ENCODE data around the gene GLB1L3.

DNA sequence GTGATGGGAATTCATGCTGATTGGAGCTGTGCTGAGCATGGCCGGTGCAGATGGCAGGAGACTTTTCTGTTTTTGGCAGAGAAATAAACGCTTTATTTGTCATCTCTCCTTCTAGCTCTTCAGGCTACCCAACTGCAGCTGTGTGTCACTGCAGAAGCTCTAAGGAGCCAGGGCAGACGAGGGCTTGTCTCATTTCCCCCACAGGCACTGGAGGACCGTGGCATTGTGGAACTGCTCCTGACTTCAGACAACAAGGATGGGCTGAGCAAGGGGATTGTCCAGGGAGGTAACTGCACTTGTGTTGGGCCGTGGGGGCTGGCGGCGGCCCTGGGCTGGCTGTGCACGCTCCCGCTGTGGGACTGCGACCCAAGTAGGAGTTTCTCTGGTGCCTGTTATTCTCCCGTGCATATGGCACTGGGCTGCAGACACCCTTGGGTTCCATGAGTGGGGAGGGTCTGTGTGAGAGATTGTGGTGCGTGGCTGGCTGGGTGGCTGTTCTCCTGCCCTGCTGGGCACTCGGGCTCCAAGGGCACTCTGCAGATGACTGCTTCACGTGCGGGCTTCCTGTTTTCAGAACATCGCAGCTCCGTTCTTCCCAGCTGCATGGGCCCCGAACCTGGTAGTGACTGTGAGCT lies 82.8 kb downstream of the GLB1L3 start:
- TF ChIP-seq, protein P1, sequence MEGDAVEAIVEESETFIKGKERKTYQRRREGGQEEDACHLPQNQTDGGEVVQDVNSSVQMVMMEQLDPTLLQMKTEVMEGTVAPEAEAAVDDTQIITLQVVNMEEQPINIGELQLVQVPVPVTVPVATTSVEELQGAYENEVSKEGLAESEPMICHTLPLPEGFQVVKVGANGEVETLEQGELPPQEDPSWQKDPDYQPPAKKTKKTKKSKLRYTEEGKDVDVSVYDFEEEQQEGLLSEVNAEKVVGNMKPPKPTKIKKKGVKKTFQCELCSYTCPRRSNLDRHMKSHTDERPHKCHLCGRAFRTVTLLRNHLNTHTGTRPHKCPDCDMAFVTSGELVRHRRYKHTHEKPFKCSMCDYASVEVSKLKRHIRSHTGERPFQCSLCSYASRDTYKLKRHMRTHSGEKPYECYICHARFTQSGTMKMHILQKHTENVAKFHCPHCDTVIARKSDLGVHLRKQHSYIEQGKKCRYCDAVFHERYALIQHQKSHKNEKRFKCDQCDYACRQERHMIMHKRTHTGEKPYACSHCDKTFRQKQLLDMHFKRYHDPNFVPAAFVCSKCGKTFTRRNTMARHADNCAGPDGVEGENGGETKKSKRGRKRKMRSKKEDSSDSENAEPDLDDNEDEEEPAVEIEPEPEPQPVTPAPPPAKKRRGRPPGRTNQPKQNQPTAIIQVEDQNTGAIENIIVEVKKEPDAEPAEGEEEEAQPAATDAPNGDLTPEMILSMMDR (IDR thresholded peaks at IDR 0.05), result no peak
- no peak for TF ChIP-seq POLR2A (IDR thresholded peaks at IDR 0.05)
